ENCODE results near the gene RPS6KB2. TPM values are rescaled to one million over a fixed set of nuclear protein-coding genes. Genes with fewer than 3 reads are reported as not detected.

Gene RPS6KB2
- polyA plus RNA-seq, 1 donor from 2014 or later: 92.8 TPM

DNA sequence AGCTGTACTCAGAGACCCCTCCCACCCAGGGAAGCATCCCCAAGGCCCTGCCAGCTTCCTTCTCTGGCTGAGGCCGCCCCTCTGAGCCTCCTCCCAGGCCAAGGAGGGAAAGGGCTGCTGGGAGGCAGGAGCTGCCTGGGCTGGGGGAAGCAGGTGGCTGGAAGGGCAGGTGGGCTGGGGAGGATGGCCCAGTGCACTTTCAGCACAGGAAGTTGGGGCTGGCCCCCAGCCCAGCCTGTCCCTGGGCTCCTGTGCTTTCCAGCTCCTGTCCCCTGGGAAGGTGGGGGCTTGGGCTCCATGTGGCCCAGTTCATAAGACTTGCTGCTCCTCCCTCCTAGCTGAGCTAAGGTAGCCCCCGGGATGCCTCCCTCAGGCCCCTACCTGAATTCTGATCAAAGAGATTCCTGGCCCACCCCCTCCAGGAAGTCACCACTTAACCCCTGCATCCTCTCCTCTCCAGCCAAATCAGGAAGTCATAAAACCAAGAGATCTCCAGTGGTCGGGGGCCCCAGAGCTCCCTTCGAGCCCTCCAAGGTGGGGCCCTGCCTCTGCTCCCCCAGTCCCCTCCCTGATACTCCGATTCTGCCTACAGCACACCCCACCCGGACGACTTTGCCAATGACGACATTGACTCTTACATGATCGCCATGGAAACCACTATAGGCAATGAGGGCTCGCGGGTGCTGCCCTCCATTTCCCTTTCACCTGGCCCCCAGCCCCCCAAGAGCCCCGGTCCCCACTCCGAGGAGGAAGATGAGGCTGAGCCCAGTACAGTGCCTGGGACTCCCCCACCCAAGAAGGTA lies 31.5 kb upstream of the RPS6KB2 start:
- H3K79me2 ChIP-seq (replicated peaks; ENCODE audit: insufficient read depth, low read length): peaks cover 11% of the 10 kb centered on the region
- H4K20me1 ChIP-seq (ENCODE audit: insufficient read depth): no peaks in the 10 kb centered on the region
- no peaks in the 10 kb centered on the region for H3K9me3 ChIP-seq (ENCODE audit: low read length)
- H3K27ac ChIP-seq (ENCODE audit: low read length): no peak overlapping the region
- H3K9me2 ChIP-seq (ENCODE audit: insufficient read depth, low read length): no peaks in the 10 kb centered on the region
- TF ChIP-seq EZH2 (IDR thresholded peaks at IDR 0.05; ENCODE audit: borderline replicate concordance, insufficient read depth, low read length, poor library complexity, severe bottlenecking) (no peak), EP300 (conservative IDR thresholded peaks at IDR 0.05; ENCODE audit: poor library complexity, severe bottlenecking) (no peak), SMC3 (conservative IDR thresholded peaks at IDR 0.05; ENCODE audit: poor library complexity) (no peak), TAF1 (IDR thresholded peaks at IDR 0.05; ENCODE audit: low read depth) (no peak), POLR2AphosphoS5 (IDR thresholded peaks at IDR 0.05) (no peak), RAD21 (conservative IDR thresholded peaks at IDR 0.05) (no peak), MXI1 (conservative IDR thresholded peaks at IDR 0.05; ENCODE audit: poor library complexity, severe bottlenecking) (no peak)
- TF ChIP-seq, protein P1, sequence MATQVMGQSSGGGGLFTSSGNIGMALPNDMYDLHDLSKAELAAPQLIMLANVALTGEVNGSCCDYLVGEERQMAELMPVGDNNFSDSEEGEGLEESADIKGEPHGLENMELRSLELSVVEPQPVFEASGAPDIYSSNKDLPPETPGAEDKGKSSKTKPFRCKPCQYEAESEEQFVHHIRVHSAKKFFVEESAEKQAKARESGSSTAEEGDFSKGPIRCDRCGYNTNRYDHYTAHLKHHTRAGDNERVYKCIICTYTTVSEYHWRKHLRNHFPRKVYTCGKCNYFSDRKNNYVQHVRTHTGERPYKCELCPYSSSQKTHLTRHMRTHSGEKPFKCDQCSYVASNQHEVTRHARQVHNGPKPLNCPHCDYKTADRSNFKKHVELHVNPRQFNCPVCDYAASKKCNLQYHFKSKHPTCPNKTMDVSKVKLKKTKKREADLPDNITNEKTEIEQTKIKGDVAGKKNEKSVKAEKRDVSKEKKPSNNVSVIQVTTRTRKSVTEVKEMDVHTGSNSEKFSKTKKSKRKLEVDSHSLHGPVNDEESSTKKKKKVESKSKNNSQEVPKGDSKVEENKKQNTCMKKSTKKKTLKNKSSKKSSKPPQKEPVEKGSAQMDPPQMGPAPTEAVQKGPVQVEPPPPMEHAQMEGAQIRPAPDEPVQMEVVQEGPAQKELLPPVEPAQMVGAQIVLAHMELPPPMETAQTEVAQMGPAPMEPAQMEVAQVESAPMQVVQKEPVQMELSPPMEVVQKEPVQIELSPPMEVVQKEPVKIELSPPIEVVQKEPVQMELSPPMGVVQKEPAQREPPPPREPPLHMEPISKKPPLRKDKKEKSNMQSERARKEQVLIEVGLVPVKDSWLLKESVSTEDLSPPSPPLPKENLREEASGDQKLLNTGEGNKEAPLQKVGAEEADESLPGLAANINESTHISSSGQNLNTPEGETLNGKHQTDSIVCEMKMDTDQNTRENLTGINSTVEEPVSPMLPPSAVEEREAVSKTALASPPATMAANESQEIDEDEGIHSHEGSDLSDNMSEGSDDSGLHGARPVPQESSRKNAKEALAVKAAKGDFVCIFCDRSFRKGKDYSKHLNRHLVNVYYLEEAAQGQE (IDR thresholded peaks at IDR 0.05; ENCODE audit: borderline replicate concordance): no peak
- TF ChIP-seq, protein P2, sequence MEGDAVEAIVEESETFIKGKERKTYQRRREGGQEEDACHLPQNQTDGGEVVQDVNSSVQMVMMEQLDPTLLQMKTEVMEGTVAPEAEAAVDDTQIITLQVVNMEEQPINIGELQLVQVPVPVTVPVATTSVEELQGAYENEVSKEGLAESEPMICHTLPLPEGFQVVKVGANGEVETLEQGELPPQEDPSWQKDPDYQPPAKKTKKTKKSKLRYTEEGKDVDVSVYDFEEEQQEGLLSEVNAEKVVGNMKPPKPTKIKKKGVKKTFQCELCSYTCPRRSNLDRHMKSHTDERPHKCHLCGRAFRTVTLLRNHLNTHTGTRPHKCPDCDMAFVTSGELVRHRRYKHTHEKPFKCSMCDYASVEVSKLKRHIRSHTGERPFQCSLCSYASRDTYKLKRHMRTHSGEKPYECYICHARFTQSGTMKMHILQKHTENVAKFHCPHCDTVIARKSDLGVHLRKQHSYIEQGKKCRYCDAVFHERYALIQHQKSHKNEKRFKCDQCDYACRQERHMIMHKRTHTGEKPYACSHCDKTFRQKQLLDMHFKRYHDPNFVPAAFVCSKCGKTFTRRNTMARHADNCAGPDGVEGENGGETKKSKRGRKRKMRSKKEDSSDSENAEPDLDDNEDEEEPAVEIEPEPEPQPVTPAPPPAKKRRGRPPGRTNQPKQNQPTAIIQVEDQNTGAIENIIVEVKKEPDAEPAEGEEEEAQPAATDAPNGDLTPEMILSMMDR (IDR thresholded peaks at IDR 0.05; ENCODE audit: poor library complexity, severe bottlenecking): no peak
- no peak overlapping the region for H3K4me3 ChIP-seq (ENCODE audit: low read length)
- no peaks in the 10 kb centered on the region for H3K36me3 ChIP-seq (ENCODE audit: insufficient read depth, low read length)
- H3K27me3 ChIP-seq (ENCODE audit: insufficient read depth, low read depth, low read length): no peaks in the 10 kb centered on the region
- H3K4me2 ChIP-seq (ENCODE audit: low read length): no peak overlapping the region
- no peak overlapping the region for H3K9ac ChIP-seq (ENCODE audit: low read length)
- H3F3A ChIP-seq (ENCODE audit: insufficient read depth, low read length, poor library complexity, severe bottlenecking): no peaks in the 10 kb centered on the region
- no peak overlapping the region for H2AFZ ChIP-seq (ENCODE audit: low read depth, low read length)

- H3K27ac ChIP-seq (ENCODE audit: low read length): no peak overlapping the region
- H3K4me2 ChIP-seq (ENCODE audit: low read length): no peak overlapping the region
- H3K4me3 ChIP-seq (ENCODE audit: low read length): no peak overlapping the region
- no peaks in the 10 kb centered on the region for H3K9me2 ChIP-seq (ENCODE audit: insufficient read depth, low read length)
- no peak for TF ChIP-seq EP300 (conservative IDR thresholded peaks at IDR 0.05; ENCODE audit: poor library complexity, severe bottlenecking)
- no peak for TF ChIP-seq MXI1 (conservative IDR thresholded peaks at IDR 0.05; ENCODE audit: poor library complexity, severe bottlenecking)
- no peak for TF ChIP-seq TAF1 (IDR thresholded peaks at IDR 0.05; ENCODE audit: low read depth)
- no peak for TF ChIP-seq EZH2 (IDR thresholded peaks at IDR 0.05; ENCODE audit: borderline replicate concordance, insufficient read depth, low read length, poor library complexity, severe bottlenecking)
- TF ChIP-seq SMC3 (conservative IDR thresholded peaks at IDR 0.05; ENCODE audit: poor library complexity): no peak
- TF ChIP-seq, protein P2 (IDR thresholded peaks at IDR 0.05; ENCODE audit: poor library complexity, severe bottlenecking): no peak
- TF ChIP-seq POLR2AphosphoS5 (IDR thresholded peaks at IDR 0.05): no peak
- TF ChIP-seq, protein P1 (IDR thresholded peaks at IDR 0.05; ENCODE audit: borderline replicate concordance): no peak
- no peak for TF ChIP-seq RAD21 (conservative IDR thresholded peaks at IDR 0.05)
- no peaks in the 10 kb centered on the region for H3K9me3 ChIP-seq (ENCODE audit: low read length)
- no peaks in the 10 kb centered on the region for H3K36me3 ChIP-seq (ENCODE audit: insufficient read depth, low read length)
- H3F3A ChIP-seq (ENCODE audit: insufficient read depth, low read length, poor library complexity, severe bottlenecking): no peaks in the 10 kb centered on the region
- no peaks in the 10 kb centered on the region for H3K27me3 ChIP-seq (ENCODE audit: insufficient read depth, low read depth, low read length)
- H3K9ac ChIP-seq (ENCODE audit: low read length): no peak overlapping the region
- no peak overlapping the region for H2AFZ ChIP-seq (ENCODE audit: low read depth, low read length)
- H3K79me2 ChIP-seq (replicated peaks; ENCODE audit: insufficient read depth, low read length): peaks cover 11% of the 10 kb centered on the region
- H4K20me1 ChIP-seq (ENCODE audit: insufficient read depth): no peaks in the 10 kb centered on the region
Measured at GRCh38 chr11:67397536-67397935, 30.8 kb upstream of the RPS6KB2 start.
